GM18526 (cell line): ENCODE results near the gene PPP1R27.

Source experiments
- POLR2A ChIP-seq: IDR thresholded peaks from 3 replicates; pipeline ENCODE4 v1.6.1; 2011; ENCODE audit not compliant: insufficient read length; ENCODE audit errors: extremely low read depth

The PPP1R27 gene, protein sequence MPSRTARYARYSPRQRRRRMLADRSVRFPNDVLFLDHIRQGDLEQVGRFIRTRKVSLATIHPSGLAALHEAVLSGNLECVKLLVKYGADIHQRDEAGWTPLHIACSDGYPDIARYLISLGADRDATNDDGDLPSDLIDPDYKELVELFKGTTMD

DNA sequence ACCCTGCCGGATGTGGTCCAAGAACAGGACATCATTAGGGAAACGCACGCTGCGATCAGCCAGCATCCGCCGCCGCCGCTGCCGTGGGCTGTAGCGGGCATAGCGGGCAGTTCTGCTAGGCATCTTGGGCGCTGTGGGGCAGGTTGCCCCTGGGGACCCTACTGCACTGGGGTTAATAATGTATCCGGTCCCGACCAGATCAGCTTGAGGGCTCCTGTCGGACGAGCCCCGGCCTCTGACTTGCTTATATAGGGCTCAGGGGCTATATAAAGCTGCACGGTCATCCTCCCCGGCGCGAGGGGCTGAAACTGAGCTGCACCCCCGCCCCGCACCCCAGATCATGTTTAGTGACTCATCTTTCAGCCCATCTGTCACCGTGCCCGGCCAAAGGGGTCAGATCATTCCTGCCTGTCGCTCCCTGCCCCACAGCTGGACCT, at the start of gene PPP1R27:
TSS of gene PPP1R27 (minus strand) at position 220 of the 437 bp plus-strand sequence. CDS start at position 123, 97 bp downstream.
- TF ChIP-seq POLR2A = no peak

DNA sequence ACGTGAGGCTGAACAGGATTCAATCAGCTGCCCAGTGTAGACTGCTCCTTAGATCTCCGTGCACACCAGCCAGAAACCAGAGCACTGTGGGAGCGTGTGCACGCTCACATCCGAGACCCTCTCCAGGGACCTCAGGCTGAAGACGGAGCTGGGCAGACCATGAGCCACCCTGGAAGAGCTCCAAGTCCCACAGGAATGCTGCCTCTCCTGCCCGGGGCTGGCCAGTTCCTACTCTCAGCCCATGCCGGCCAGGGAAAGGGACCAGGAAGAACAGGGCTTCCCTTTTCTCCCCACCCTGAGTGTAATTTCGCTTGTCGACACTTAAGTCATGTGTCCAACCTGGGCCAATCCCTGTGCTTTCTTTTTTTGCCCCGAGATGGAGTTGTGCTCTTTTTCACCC, 49.7 kb upstream of the PPP1R27 start:
- no peak for TF ChIP-seq POLR2A

DNA sequence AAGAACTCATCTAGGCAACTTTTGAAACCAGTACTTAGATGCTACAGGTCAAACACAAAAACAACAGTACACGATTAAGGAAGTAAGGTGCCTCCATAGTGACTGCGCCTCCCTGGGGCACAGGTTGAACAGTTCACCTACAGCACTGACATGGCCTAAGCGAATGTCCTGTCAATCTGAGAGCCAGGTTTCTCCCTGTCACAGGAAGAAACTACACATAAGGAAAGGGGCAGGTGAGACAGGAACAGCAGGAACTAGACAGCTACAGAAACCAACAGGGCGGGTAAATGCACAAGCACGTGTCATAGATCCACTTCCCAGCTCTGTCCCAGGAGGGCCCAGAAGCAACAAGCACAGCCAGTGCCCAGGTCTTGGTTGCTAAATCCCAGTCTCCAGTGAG, 44.3 kb upstream of the PPP1R27 start:
- TF ChIP-seq POLR2A = no peak

DNA sequence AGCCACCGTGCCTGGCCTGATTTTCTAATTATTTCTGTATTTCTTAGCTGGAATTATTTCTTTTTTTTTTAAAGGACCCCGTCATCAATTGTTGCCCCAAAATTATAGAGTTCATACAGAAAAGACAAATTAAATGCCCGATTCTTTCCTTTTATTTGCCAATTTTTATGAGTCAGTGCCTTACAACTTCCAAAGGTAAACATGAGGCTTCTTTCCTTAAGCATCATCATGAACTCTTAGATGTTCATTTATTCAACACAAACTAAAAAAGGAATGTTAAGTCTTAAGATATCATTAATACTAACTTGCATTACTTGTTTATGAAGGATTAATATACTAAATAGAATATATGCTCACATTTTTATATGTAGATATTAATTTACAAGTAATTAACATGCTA, 43.4 kb upstream of the PPP1R27 start:
- no peak for TF ChIP-seq POLR2A

DNA sequence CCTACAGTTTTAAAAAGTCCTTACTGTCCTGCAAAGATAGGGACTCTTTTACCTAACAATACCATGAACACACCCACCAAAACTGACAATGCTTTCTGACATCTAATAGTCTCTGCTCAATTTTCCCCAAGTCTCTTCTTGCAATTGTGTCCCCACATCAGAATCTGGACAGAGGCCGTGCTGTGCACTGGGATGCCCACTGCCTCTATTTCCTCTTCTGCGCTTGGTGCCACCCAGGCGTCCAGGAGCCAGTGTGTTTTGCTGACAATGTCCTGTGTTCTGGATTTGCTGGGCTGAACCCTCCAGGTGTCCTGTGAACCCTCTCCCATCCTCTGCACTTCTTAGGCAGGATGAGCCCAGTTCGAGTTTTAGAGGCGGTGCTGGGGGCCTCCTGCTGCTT, 42.7 kb upstream of the PPP1R27 start:
- TF ChIP-seq POLR2A = no peak

DNA sequence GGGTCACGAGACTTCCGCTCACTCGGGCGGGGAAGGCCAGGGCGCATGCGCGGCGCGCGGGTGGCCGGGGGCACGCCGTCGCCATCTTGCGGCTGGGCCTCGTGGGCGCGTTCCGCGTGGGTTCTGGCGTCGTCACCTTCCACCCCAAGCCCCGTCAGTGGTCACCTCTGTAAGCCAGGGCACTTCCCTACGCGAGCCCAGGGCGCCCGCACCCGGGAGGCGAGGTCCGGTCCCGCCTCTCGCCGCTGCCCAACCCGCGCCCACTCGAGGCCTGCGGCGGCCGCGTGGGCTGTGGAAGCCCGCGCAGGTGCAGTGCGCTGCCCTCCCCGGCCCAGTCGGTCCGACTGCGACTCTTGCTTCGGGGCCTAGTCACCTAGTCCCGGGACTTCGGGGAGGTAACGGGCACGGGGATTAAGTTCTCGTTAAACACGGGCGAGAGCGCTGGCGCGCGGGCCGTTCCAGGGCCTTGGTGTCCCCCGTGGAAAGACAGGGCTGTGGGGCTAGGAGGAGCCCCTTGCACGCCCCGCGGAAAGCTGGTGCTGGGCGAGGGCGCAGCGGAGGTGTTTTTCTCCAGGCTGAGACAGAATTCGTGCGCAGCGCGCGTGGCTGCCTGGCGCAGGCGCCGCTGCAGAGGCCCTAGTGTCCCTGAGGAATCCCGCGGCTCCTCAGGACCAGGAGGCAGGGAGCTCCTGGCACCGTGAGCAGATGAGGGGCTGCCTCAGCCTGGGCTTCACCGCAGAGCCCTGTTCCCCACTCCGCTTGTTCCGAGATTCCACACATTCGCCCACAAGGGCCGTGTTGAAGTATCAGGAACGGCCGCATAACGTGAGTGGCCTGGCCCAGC, 36.8 kb upstream of the PPP1R27 start:
- peak; percentile 84 for TF ChIP-seq POLR2A

DNA sequence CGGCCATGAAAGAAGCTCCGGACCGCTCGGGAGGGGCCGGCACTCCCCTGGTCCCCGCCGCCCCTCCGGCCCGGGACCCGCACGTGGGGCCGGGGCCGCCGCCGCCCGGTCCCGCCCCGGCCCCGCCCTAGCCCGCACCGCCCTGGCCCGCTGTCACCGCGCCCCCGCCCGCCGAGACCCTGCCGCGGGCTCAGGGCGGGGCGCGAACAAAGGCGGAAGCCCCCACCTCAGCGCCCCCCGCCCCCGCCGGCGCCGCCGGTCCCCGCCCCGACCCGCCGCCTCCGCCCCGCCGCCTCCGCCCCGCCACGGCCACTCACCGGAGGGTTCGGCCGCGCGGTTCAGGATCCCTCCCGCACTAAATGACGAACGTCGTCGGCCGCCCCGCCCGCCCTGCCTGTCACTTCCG, 36.1 kb upstream of the PPP1R27 start, which contains the start of gene ARHGDIA:
TSS of gene ARHGDIA (minus strand) at position 357 of the 406 bp plus-strand sequence. CDS start 1,407 bp downstream, outside the sequence.
- TF ChIP-seq POLR2A = no peak

DNA sequence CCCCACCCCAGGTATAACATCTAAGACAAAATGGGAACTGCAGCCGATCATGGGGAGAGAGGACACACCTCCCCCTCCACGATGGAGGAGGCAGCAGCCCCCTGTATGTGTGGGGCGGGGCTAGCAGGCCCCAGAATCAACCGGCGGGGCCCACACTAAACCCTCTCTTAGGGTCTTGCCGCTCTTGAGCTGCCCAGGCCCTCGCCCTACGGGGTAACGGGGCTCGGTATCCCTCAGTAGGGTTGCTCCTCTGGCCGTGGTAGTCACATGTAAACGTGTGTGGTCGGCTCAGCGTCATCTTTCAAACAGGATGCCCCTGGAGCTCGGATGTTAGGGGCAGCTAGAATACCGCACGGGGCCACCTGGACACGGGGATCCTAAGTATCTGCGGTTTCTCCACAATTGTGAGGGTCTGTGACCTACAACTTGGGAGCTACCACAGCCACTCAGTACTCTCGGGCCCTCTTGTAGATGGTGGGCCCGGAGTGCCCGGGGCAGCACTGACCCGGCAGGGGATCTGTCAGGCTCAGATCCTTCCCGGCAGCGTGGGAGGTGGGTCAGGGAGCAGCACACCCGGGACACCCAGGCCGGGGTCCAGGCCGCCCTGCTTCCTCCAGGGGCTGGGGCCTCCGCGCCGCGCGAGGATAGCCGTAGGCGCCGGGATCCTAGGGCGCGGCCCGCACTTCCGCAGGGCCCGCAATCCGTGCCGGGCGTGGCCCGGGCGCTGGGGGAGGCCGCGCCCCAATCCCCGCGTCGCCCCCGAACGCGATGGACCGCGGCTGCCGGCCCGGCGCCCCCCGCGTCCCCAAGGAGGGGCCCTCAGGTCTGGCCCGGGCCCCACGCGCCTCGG, 35.5 kb upstream of the PPP1R27 start:
- peak; percentile 25 for TF ChIP-seq POLR2A

DNA sequence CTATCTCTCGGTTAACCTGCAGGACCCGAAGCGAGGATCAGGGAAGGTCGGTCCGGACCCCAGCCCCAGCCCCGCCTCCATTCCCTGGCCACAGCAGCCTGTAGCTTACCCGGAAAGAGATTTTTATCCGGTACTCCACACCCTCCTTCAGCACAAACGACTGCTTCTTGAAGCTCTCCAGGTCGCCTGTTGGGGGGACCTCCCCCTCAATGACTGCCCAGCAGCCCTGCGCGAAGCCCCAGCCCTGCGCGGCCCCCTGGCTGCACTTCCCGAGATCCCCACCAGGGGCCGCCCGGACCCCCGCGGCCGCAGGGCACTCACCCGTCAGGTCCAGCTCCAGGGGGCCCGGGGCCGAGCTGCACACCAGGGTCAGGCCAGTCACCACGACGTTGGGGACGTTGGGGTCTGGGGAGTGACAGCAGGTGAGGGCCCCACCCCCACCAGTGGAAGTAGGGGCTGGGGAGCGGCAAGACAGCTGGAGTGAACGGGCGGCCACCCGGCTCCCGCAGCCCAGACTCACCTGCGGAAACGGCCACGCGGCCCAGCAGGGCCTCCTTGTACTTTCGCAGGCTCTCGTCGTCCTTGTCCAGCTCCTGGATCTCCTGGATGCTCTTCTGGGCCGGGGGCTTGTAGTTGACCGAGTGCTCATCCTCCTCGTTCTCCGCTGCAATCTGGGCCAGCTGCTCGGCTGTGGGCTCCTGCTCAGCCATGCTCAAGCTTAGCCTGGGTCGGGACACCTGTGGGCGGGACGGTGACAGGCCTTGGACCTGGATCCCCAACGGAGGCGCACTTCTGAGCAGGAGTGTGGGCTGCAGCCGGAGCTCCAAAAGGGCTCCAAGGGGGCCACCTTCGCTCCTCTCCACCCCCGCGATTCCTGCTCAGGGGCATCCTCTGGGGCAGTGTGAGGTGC, 34.6 kb upstream of the PPP1R27 start:
- peak; percentile 32 for TF ChIP-seq POLR2A

DNA sequence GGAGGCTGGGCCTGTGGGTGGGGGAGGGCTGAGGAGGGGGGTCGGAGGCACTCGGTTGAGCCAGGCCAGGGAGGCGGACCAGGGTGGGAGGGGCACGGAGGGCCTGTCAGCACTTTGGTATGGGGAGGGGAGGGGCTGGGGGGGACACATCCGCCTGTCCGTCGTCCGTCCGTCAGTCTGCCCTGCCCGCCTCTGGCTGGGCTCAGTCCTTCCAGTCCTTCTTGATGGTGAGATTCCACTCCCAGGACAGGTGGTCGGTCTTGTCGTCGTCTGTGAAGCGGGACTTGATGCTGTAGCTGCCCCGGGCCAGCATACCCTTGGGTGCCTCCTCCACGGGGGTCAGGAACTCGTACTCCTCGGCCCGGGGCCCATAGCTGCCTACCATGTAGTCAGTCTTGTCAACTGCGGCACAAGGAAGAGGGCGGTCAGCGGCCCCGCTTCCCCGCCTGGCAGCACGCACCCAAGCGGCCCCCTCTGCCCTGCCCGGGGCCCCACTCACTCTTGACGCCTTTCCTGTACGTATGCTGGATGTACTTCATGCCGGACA, 33.9 kb upstream of the PPP1R27 start:
- TF ChIP-seq POLR2A = no peak

DNA sequence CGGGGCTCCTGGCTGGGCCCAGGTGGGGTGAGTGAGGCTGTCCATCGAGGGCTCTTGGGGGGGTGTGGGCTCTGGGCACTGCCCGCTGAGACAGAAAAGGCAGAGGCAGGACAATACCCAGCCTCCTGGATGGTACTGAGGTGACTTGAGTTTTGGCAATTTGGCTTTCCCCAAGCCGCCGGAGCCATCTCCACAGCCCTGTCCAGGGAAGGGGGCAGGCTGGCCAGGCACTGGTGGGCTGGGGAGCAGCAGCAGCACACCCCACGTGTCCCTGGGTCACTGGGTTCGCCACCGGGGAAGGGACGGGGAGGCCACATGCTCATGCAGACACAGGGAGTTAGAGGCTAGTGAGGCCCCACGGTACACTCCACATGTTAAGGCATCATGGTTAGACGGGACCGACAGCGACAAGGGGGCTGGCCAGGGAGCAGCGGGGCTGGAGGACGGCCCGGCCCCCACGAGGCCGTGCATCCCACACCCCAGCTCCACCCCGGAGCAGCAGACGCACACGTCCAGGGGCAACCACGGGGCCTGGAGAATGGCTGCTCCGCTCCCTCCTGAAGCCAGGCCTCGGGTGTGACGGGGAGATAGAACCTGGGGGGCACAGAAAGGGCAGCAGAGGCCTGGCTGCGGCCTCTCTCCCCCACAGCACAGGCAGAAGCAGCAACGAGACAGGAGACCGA, 33.3 kb upstream of the PPP1R27 start:
- TF ChIP-seq POLR2A = no peak

DNA sequence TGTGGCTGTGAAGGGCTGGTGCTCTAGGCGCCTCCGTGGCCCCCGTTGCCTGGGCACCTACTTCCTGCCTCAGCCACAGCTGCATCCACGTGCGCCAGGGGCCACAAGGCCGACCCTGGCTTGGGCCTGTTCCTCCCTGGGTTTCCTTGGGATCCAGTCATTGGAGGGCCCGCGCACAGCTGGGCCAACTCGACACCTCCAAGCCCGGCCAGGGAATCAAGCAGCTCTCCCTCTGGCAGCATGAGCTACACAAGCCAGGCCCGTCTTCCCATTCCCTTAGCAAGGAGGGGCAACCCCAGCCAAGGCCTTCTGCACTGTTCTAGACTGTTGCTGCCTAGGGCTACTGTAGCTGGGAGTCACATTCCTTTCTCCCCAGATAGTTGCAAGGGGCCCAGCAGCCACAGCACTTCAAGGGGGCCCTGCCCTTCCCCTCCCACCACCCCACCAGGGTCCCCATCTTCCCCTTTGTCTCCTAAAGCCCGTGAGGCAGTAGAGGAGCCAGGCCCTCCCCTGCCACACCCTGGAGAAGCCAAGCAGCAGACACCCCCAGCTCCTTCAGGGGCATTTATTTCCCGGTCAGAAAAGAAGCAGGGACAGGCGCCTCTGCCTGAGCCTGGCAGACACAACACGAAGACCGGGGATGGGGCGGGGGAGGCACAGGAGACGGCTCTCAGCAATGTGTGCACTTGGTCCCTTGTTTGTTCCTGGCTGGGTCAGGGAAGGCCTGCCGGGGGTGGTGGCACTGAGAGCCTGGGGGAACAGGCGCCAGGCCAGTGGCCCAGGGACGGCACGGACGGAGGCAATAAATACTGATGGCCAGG, 32.5 kb upstream of the PPP1R27 start:
- peak; percentile 33 for TF ChIP-seq POLR2A

DNA sequence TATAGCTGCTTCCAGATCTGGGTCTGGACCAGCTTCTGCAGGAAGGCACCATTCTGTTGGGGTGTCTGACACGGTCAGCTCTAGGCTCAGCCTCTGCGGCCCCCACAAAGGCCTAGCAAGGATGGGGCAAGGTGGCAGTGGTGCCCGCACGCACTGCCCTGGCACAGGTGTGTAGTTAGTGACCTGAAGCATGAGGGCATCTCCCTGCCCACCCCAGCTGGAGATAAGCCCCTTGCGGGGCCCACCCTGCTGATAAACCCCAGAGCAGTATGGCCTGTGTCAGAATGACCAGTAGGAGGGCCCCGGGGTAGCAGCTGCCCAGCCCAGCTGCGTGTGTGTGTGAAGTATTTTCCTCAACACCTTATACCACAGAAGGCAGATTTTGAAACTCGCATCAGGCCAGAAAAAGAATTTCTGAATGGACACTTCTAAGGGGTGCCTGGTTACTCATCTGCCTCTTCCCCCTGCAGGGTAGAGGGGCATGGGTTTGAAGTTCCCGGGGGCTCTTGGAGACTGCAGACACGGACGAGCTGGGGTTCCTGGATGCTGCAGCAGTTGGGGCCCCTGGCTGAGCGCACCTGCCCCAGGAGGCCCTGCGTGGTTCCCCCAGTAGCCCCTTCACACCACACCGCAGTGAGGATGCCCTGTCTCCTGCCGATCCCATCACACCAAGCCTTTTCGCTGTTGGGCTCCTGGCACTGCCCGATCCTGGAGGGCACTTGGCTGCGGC, 31.8 kb upstream of the PPP1R27 start:
- peak; percentile 49 for TF ChIP-seq POLR2A
